ENCODE results near the gene SARDH. TPM values are rescaled to one million over a fixed set of nuclear protein-coding genes. Genes with fewer than 3 reads are reported as not detected.

The SARDH gene
- total RNA-seq, 4 donors from 2014 or later, result 0.62 to 2.3 (median 1.2) TPM; not detected in 1

DNA sequence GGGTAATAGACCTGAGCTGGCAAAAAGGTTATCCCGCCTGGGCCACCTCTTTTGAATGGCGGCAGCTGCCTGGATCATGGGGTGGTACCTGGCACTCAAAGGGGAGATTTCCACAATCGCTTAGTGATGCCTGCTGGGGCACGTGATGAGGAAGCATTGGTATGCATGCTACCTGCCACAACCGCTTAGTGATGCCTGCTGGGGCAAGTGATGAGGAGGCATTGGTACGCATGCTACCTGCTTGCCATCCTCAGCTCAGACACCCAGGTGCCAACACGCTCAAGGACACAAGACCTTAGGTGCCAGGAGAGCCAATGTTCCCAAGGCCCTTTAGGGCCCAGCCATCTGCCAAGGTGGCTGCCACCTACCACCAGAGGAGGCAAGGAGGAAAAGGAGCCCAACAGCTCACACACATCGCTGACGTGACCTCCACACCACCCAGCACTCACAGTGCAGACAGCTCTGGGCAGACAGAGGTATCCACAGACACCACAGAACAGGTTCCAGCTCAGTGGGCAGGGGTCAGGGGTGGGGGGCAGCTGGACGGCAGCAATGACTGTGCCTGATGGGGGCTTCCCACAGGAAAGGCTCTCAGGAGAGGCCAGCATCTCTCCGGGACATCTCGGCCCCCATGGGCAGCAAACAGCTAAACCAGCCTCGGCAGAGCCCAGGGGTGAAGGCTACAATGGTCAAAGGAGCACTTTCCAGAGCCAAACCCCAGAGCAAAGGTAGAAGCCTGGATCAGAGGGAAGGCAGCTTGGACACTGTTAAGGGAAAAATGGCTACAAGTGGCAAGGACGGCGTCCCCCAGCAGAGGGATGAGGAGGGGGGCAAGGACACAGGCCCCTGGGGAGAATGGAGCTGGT lies 43.0 kb upstream of the SARDH start:
- 89% methylated on average over 3 of the region's 15 CpGs; no CpG with 5 or more reads in 1 of the 2 donors for WGBS, 2 donors (ENCODE audit: low coverage in 1 of 2)
- peaks cover 0 to 10% (median 0%) of the 10 kb centered on the region in 3 donors for H3K4me1 ChIP-seq
- ATAC-seq, result no peak
- TF ChIP-seq POLR2A (IDR thresholded peaks at IDR 0.05) (no peak), POLR2AphosphoS5 (IDR thresholded peaks at IDR 0.05) (no peak), EP300 (IDR thresholded peaks at IDR 0.05) (no peak)
- TF ChIP-seq, protein P1, sequence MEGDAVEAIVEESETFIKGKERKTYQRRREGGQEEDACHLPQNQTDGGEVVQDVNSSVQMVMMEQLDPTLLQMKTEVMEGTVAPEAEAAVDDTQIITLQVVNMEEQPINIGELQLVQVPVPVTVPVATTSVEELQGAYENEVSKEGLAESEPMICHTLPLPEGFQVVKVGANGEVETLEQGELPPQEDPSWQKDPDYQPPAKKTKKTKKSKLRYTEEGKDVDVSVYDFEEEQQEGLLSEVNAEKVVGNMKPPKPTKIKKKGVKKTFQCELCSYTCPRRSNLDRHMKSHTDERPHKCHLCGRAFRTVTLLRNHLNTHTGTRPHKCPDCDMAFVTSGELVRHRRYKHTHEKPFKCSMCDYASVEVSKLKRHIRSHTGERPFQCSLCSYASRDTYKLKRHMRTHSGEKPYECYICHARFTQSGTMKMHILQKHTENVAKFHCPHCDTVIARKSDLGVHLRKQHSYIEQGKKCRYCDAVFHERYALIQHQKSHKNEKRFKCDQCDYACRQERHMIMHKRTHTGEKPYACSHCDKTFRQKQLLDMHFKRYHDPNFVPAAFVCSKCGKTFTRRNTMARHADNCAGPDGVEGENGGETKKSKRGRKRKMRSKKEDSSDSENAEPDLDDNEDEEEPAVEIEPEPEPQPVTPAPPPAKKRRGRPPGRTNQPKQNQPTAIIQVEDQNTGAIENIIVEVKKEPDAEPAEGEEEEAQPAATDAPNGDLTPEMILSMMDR (IDR thresholded peaks at IDR 0.05), result no peak
- H3K9me3 ChIP-seq, result no peaks in the 10 kb centered on the region
- H3K27ac ChIP-seq, result no peak overlapping the region
- no peaks in the 10 kb centered on the region for H3K27me3 ChIP-seq
- no peak overlapping the region for H3K4me3 ChIP-seq
- peaks cover 0 to 84% of the 10 kb centered on the region in 2 donors for H3K36me3 ChIP-seq

DNA sequence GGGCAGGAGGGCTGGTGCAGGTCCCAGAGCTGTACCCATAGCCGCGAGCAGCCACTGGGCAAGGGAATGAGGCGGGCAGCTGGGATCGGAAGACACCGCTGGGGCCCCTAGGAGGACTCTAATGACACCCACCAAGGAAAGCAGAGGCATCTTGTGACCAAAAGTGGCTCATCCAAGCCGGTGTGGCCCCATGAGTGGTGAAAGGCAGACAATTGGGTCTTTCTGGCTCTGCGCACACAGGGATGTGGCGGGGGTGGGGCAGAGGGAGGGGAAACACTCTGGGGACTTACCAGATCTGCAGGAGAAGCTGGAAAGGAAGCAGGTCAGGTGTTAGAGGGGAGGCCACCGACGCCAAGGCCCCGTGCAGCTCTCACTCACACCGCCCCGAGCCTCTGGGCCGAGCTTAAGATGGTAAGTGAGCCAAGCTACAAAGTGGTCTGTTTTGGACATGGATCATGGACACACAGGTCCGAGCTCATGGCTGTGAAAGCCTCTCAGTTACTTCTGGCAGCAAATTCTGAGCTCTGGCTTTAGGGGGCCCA lies 42.3 kb upstream of the SARDH start:
- 94% methylated on average over 8 of the region's 15 CpGs; no CpG with 5 or more reads in 1 of the 2 donors for WGBS, 2 donors (ENCODE audit: low coverage in 1 of 2)

DNA sequence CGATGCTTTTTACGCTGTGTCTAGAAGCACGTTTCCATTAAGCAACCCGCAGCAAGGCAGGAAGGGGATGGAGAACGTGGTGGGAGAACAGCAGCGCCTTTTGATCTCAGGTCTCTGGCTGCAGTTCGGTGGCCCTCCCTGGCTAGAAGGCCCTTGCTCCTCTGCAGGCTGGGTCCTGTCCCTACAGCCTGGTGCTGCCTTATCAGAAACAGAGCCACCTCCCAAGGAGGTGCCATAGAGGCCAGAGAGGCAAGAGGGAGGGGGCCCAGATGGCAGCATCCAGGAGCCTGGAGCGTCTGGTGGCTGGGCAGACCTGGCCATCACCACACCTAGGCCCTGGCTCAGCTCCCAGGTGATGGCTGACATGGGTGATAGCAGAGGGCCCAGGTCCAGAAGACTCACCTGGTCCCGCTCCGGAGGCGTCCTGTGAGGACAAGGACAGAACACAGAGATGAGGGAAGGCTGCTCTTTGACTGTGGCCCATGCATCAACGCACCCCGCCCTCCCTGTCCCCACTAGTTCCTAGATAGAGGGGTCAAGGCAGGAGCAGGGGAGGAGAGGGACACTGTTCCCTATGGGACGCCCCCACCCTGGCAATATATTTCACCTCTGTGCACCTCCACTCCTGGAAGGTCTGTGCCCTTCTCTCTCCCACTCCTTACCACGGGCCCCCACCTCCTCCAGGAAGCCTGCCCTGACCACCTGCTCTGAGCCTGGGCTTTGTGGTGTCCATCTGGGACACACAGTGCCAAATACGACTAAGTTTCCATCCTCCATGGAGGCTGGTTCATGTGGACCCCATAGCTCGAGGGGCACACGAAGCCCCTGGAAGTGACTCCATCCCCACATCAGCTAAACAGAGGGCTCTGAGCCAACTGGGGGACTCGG lies 41.6 kb upstream of the SARDH start:
- no peak for ATAC-seq
- WGBS, 2 donors (ENCODE audit: low coverage in 1 of 2), result 90% methylated on average over 2 of the region's 19 CpGs; no CpG with 5 or more reads in 1 of the 2 donors
- Histone ChIP-seq H3K4me1 (peaks cover 0 to 10% (median 0%) of the 10 kb centered on the region in 3 donors), H3K27me3 (no peaks in the 10 kb centered on the region), H3K36me3 (peaks cover 0 to 84% of the 10 kb centered on the region in 2 donors), H3K9me3 (peaks cover 0 to under 1% (median 0%) of the 10 kb centered on the region in 3 donors), H3K4me3 (no peak overlapping the region), H3K27ac (no peak overlapping the region)
- TF ChIP-seq POLR2A (IDR thresholded peaks at IDR 0.05) (no peak), EP300 (IDR thresholded peaks at IDR 0.05) (no peak), POLR2AphosphoS5 (IDR thresholded peaks at IDR 0.05) (no peak)
- TF ChIP-seq, protein P1 (IDR thresholded peaks at IDR 0.05), result no peak

More for the DNA sequence above, 42.3 kb upstream of the SARDH start:
- H3K4me3 ChIP-seq, result no peak overlapping the region
- H3K27ac ChIP-seq, result no peak overlapping the region
- H3K9me3 ChIP-seq, result no peaks in the 10 kb centered on the region
- no peak for ATAC-seq
- peaks cover 0 to 10% (median 0%) of the 10 kb centered on the region in 3 donors for H3K4me1 ChIP-seq
- H3K36me3 ChIP-seq, result peaks cover 0 to 84% of the 10 kb centered on the region in 2 donors
- H3K27me3 ChIP-seq, result no peaks in the 10 kb centered on the region
- no peak for TF ChIP-seq POLR2AphosphoS5 (IDR thresholded peaks at IDR 0.05)
- TF ChIP-seq POLR2A (IDR thresholded peaks at IDR 0.05), result no peak
- TF ChIP-seq, protein P1 (IDR thresholded peaks at IDR 0.05), result no peak
- no peak for TF ChIP-seq EP300 (IDR thresholded peaks at IDR 0.05)

DNA sequence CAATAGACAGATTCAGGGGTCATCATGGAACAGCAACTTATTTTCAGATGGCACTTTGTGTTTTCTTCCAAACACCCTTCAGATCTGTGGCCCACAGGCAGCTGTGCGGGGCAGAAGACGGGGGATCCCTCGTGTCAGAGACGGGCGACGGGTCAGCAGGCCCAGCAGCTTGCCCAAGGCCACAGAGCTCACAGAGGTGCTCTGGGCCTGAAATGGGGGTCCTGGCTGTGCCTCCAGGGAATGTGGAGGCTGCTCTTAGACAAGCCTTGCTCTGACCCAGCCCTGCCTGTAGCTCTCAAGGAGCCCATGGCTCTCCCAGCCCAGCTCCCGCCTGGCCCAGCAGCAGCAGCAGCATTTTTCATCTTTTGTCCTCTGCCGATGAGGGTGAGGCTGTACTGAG lies 40.9 kb upstream of the SARDH start:
- Histone ChIP-seq H3K27me3 (no peaks in the 10 kb centered on the region), H3K4me1 (peaks cover 0 to 10% (median 0%) of the 10 kb centered on the region in 3 donors), H3K4me3 (no peak overlapping the region), H3K36me3 (peaks cover 0 to 84% of the 10 kb centered on the region in 2 donors), H3K27ac (no peak overlapping the region), H3K9me3 (peaks cover 0 to 7% (median 0%) of the 10 kb centered on the region in 3 donors)
- ATAC-seq, result no peak
- WGBS, 2 donors (ENCODE audit: low coverage in 1 of 2), result 98% methylated on average over 6 of the region's 8 CpGs; no CpG with 5 or more reads in 1 of the 2 donors
- TF ChIP-seq POLR2A (IDR thresholded peaks at IDR 0.05), result no peak
- TF ChIP-seq, protein P1 (IDR thresholded peaks at IDR 0.05), result no peak
- TF ChIP-seq POLR2AphosphoS5 (IDR thresholded peaks at IDR 0.05), result no peak
- no peak for TF ChIP-seq EP300 (IDR thresholded peaks at IDR 0.05)
